Fibroblast of the aortic adventitia (primary cell): ENCODE data around the gene KCNB1. TPM values are rescaled to one million over a fixed set of nuclear protein-coding genes. Genes with fewer than 3 reads are reported as not detected.
"Not testable (repeated sequence)": the region's sequence is repeated elsewhere in the genome, so short reads cannot be mapped to it uniquely, and the experiment has no call there.

Experiments
- DNase-seq: peaks from one replicate; pipeline ENCODE4 v3.0.0-alpha.2; 2010; ENCODE audit warnings: low read depth
- H3K4me3 ChIP-seq: 2 replicates; pipeline ENCODE4 v1.5.1; 2011; ENCODE audit warnings: low read depth, mild to moderate bottlenecking, control low read depth, low read length, moderate library complexity
- total RNA-seq: library from RNA; depleted of rRNA; stranded (reverse); fragments of >200 nt; gene quantifications from 2 replicates; pipeline ENCODE4 v1.2.3, GENCODE V29; 2012; ENCODE audit warnings: low replicate concordance
- TF ChIP-seq, protein P1 (sequence below): IDR thresholded peaks from 2 replicates; pipeline ENCODE4 v1.5.1; 2011; ENCODE audit warnings: mild to moderate bottlenecking, low read length, control low read depth, inconsistent platforms; ENCODE audit not compliant: insufficient read depth

KCNB1 gene
- total RNA-seq, 1 donor, result 0.27 TPM

DNA sequence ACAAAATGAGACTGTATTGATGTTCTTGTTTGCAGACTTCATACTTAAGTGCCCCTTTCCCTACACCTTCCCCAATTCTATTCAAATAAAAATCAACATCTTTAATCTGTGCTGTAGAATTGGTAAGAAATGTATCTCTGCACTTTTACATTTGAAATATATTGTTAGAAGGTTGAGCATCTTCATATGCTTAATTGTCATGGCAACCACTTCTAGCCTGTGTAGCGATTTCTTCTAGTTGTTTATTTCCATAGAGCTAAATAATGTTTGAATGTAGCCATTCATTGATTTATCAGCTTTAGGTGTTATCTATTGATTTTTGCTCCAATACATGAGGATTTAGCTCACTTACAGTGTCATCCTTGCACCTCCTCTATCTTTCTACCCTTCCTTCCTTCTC is 166.9 kb downstream of the KCNB1 start:
- TF ChIP-seq, protein P1, sequence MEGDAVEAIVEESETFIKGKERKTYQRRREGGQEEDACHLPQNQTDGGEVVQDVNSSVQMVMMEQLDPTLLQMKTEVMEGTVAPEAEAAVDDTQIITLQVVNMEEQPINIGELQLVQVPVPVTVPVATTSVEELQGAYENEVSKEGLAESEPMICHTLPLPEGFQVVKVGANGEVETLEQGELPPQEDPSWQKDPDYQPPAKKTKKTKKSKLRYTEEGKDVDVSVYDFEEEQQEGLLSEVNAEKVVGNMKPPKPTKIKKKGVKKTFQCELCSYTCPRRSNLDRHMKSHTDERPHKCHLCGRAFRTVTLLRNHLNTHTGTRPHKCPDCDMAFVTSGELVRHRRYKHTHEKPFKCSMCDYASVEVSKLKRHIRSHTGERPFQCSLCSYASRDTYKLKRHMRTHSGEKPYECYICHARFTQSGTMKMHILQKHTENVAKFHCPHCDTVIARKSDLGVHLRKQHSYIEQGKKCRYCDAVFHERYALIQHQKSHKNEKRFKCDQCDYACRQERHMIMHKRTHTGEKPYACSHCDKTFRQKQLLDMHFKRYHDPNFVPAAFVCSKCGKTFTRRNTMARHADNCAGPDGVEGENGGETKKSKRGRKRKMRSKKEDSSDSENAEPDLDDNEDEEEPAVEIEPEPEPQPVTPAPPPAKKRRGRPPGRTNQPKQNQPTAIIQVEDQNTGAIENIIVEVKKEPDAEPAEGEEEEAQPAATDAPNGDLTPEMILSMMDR, result no peak
- no peak for DNase-seq
- no peak overlapping the region for H3K4me3 ChIP-seq

GRCh38 chr20:49314052-49314451 is 168.4 kb downstream of the KCNB1 start:
- not testable (repeated sequence) for DNase-seq, H3K4me3 ChIP-seq

Other genes with a start within 250 kb of the KCNB1 start
- gene ZNFX1, start 204.6 kb downstream of the KCNB1 start, total RNA-seq, result 41.5 and 54.5 TPM in 2 replicates
- 279 and 1,011 TPM in 2 replicates for gene PTGIS, start 85.5 kb upstream of the KCNB1 start, total RNA-seq
- gene B4GALT5, start 231.2 kb upstream of the KCNB1 start, total RNA-seq, result 23.4 and 33.0 TPM in 2 replicates